GM21526 (cell line): ENCODE measurements around the gene MLPH.

Source experiments
- ATAC-seq: cut with Tn5 transposase; IDR thresholded peaks from one replicate; pipeline ENCODE4 v1.9.1; 2021; ENCODE audit warnings: moderate library complexity; ENCODE audit not compliant: unreplicated experiment, low FRiP score

The MLPH gene

GRCh38 chr2:237564526-237565131, 77.6 kb downstream of the MLPH start:
- no peak for ATAC-seq

- ATAC-seq = no peak
Measured at GRCh38 chr2:237565974-237566373, 78.9 kb downstream of the MLPH start.

GRCh38 chr2:237566401-237567235, 79.6 kb downstream of the MLPH start, which contains the start of gene PRLH:
Gene PRLH (plus strand): TSS chr2:237566574. CDS start chr2:237566574, 0 bp downstream.
- no peak for ATAC-seq

GRCh38 chr2:237567276-237568029, 80.4 kb downstream of the MLPH start:
- ATAC-seq = no peak

- no peak for ATAC-seq
Measured at GRCh38 chr2:237568121-237568660, 81.1 kb downstream of the MLPH start.

- no peak for ATAC-seq
Measured at GRCh38 chr2:237569041-237569440, 82.0 kb downstream of the MLPH start.

- no peak for ATAC-seq
Measured at GRCh38 chr2:237569896-237570295, 82.8 kb downstream of the MLPH start.

- no peak for ATAC-seq
Measured at GRCh38 chr2:237570776-237571335, 83.8 kb downstream of the MLPH start.

GRCh38 chr2:237571551-237571950, 84.5 kb downstream of the MLPH start:
- no peak for ATAC-seq

- peak; percentile 86 for ATAC-seq
Measured at GRCh38 chr2:237572021-237572741, 85.1 kb downstream of the MLPH start.

- no peak for ATAC-seq
Measured at GRCh38 chr2:237572742-237573101, 85.7 kb downstream of the MLPH start.

GRCh38 chr2:237573721-237574415, 86.8 kb downstream of the MLPH start:
- ATAC-seq = no peak

GRCh38 chr2:237574467-237574866, 87.4 kb downstream of the MLPH start:
- ATAC-seq = no peak

GRCh38 chr2:237574894-237575868, 88.1 kb downstream of the MLPH start:
- ATAC-seq = no peak

- no peak for ATAC-seq
Measured at GRCh38 chr2:237575869-237576862, 89.1 kb downstream of the MLPH start.

- ATAC-seq = no peak
Measured at GRCh38 chr2:237576974-237577373, 89.9 kb downstream of the MLPH start.

- no peak for ATAC-seq
Measured at GRCh38 chr2:237577458-237577857, 90.4 kb downstream of the MLPH start.
